Bone marrow (tissue), 2 donors: ENCODE results near the gene GPATCH3.
A peak's percentile ranks its signal among the peaks of the same experiment; 100 is the strongest.
"Not testable (repeated sequence)": the region's sequence is repeated elsewhere in the genome, so short reads cannot be mapped to it uniquely, and the experiment has no call there.

ENCODE experiments used
- DNase-seq, 2 donors: peaks; one replicate each; lab custom pipeline; 2025; lab: John Stamatoyannopoulos, UW

Gene GPATCH3, protein sequence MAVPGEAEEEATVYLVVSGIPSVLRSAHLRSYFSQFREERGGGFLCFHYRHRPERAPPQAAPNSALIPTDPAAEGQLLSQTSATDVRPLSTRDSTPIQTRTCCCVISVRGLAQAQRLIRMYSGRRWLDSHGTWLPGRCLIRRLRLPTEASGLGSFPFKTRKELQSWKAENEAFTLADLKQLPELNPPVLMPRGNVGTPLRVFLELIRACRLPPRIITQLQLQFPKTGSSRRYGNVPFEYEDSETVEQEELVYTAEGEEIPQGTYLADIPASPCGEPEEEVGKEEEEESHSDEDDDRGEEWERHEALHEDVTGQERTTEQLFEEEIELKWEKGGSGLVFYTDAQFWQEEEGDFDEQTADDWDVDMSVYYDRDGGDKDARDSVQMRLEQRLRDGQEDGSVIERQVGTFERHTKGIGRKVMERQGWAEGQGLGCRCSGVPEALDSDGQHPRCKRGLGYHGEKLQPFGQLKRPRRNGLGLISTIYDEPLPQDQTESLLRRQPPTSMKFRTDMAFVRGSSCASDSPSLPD

DNA sequence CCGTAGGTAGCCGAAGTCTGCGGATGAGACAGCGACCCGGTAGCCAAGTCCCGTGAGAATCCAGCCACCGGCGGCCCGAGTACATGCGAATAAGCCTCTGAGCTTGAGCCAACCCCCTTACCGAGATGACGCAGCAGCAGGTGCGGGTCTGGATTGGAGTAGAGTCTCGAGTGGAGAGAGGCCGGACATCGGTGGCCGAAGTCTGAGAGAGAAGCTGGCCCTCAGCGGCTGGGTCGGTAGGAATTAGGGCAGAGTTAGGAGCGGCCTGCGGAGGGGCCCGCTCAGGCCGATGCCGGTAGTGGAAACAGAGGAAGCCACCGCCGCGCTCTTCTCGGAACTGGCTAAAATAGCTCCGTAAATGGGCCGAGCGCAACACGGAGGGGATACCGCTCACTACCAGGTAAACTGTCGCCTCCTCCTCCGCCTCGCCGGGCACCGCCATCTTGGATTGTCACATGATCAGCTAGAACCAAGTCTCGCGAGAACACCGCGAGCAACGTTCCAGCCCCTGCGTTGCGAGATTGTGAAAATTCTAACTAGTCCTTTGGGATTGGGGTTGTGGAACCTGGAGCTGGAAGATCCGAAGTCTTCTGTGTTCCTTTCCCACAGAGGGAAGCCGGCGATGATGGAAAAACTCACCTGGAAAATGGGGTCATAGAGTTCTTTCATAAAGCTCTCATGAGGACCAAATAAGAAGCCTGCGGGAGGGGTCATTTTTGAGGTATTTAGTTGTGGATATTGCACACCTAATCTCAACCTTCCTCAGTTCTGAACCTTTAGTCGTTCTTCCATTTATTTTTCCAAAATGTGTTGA is at the start of gene GPATCH3:
TSS of gene GPATCH3 (minus strand) at position 467 of the 814 bp plus-strand sequence. CDS start at position 442, 25 bp downstream.
- DNase-seq = peak; percentile 72

- no peak for DNase-seq
Observed at GRCh38 chr1:26949926-26950319, 49.7 kb upstream of the GPATCH3 start.

- no peak for DNase-seq
Observed at GRCh38 chr1:26949266-26949925, 49.1 kb upstream of the GPATCH3 start.

- DNase-seq = not testable (repeated sequence)
Observed at GRCh38 chr1:26948725-26949057, 48.4 kb upstream of the GPATCH3 start.

- DNase-seq = no peak
Observed at GRCh38 chr1:26946270-26946669, 46.0 kb upstream of the GPATCH3 start.

GRCh38 chr1:26945728-26946127 is 45.5 kb upstream of the GPATCH3 start:
- no peak for DNase-seq

GRCh38 chr1:26945138-26945537 is 44.9 kb upstream of the GPATCH3 start:
- no peak for DNase-seq

GRCh38 chr1:26942656-26943055 is 42.4 kb upstream of the GPATCH3 start:
- DNase-seq = no peak

GRCh38 chr1:26941311-26941710 is 41.0 kb upstream of the GPATCH3 start:
- no peak for DNase-seq

DNA sequence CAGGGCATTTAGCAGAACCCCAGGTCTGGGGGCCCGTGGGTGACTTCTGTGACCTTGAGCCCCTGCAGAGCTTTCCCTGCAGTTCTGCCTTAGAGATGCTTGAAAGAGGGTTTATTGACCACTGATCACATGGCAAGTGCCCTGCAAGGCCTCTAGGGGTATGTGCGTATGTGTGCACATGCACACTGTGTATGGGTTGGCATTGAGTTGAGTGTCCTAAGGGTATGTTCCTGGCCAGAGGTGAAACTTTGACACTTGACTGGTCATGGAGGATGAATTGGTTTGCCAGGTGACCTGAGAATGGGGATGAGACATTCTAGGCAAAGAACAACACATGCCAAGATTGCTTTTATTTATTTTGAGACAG is 38.4 kb upstream of the GPATCH3 start:
- no peak for DNase-seq

DNA sequence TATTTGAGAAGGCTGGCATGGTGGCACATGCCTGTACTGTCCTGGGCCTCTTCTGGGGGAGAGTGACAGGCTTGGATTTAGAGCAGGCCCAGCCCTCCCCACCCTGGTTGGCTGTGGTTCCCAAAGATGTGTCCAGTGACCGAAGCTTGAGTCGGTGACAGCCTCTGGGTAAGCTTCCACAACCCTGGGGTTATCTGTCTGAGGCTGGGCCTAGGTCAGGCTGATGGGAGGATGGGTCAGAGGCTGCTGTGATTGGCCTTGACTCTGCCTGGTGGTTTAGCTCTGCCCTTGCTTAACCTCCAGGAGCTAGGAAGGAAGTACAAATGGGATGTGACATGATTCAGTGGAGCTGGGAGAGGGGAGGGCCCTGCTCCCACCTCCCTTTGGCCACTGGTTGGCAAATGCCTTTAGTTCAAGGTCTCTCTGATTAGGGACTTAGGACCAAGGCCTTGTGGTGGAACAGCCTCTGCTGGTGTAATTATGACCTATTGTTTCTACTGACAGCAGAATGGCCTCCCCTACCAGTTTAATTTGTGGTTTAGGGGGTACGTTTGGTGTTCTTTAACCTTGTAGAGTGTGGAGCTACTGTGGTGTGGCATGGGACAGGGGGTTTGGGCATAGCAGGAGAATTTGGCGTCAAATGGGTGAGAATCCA is 37.9 kb upstream of the GPATCH3 start:
- DNase-seq = no peak

DNA sequence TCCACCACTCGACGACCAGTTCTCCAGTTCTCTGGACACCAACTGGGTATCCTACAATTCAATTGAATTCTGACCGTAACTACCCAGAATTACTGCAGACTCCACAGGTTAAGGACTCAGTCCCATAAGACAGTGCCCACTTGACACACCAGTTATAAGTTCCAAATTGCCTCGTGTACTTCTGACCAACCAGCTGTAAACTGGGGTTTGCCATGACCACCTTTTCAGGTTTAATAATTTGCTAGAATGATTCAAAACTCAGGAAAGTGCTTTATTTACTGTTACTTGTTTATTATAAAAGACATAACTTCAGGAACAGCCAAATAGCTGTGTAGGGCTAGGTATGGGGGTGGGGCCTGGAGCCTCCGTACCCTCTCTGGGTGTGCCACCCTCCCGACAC is 36.6 kb upstream of the GPATCH3 start:
- no peak for DNase-seq

DNA sequence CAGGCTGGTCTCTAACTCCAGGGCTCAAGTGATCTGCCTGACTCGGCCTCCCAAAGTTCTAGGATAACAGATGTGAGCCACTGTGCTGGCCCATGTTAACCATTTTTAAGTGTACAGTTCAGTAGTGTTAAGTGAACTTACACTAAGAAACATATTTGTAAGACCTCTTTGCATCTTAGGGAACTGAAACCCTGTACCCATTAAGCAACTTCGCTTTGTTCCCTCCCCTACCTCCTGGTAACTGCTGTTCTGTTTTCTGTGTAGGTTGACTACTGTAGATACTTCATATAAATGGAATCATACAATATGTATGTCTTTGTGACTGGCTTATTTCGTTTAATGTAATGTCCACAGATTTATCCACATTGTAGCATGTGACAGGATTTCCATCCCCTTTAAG is 32.3 kb upstream of the GPATCH3 start:
- no peak for DNase-seq

DNA sequence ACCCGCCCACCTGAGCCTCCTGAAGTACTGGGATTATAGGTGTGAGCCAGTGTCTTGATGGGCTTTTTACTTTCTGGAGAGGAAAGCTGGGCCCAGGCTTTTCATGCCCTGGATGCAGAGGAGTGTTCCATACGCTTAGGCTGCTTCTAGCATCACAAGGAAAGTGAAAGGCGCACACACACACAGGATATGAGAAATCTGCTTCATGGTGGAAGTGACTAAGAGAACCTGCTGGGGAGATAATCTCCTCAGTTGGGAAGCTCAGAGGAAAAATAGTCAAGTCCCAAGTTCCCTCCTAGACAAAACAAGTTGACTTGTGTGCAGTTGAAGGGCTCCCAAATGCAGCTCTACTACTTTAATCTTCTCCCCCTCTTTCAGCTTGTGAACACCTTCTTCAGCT is 23.4 kb upstream of the GPATCH3 start:
- DNase-seq = no peak

DNA sequence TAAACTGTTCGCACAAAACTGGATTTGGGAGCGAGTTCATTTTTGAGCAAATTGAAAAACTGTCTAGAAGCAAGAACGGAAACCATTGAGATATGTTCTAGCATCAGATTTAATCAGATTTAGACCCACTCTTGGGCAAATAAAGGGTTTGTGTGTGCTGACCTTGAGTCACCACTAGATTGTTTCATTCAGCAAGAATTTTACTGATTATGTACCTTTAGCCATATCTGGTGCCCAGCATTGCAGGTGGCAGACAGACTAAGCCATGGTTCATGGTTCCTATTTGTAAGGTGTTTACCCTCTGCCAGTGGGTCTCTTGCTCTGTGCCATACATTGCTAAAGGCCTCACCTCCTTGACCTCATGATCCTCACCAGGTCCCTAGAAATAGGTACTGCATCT is 22.6 kb upstream of the GPATCH3 start:
- no peak for DNase-seq

- no peak for DNase-seq
Observed at GRCh38 chr1:26922431-26922729, 22.1 kb upstream of the GPATCH3 start.

- peak; percentile 88 for DNase-seq
Observed at GRCh38 chr1:26921540-26922430, 21.5 kb upstream of the GPATCH3 start, which contains the start of gene NUDC. NUDC (plus strand) TSS chr1:26921743; CDS start chr1:26921849, 106 bp downstream.

- DNase-seq = peak in 1 of 2 donors; percentile 33
Observed at GRCh38 chr1:26921126-26921539, 20.9 kb upstream of the GPATCH3 start.

DNA sequence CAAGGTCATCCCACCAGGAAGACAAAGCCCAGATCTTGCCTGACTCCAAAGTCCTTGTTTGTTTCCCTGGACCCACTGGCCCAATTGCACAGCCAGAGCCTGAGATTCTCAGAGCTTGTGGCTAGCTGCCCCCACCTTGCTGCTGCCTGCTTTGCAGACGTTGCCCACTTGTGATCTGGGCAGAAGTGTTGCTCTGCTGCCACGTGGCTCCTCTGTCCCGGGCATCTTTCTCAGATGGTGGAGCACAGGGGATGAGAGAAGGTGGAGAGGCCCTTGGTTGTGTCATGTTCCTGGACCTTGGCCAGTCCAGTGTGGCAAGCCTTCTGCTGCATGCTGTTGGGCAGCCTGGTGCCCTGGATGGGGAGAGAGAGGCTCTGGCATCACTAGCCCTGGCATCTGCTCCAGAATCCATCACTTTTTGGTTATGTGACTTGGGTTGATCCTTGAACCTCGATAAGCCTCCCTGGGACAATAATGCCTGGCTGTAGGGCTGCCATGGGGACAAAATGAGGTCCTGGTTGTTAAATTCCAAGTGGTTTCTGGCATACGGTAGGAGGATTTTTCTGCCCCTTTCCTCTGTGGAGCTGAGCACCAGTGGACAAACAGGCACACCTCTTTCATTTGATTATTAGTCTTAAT is 15.1 kb upstream of the GPATCH3 start:
- DNase-seq = no peak

- no peak for DNase-seq
Observed at GRCh38 chr1:26913754-26914619, 13.7 kb upstream of the GPATCH3 start, which contains the start of gene NR0B2. NR0B2 (minus strand) TSS chr1:26913975; CDS start chr1:26913940, 35 bp downstream.
